K562 (cell line): ENCODE measurements around the gene ZP1. TPM values are rescaled to one million over a fixed set of nuclear protein-coding genes. Genes with fewer than 3 reads are reported as not detected.
A peak's percentile ranks its signal among the peaks of the same experiment; 100 is the strongest.

Experiments
- BRD9 ChIP-seq: fragments of 450-650 bp; IDR thresholded peaks from 2 replicates; pipeline ENCODE4 v1.6.1; 2018; ENCODE audit warnings: low read depth; ENCODE audit not compliant: partially characterized antibody
- CBFA2T3 ChIP-seq: fragments of 450-650 bp; IDR thresholded peaks from 2 replicates; pipeline ENCODE4 v1.6.1; 2017
- CEBPG ChIP-seq, 3 experiments: fragments of 200-800 bp in 1 of 3; sonication (Bioruptor generic) in 1 of 3; sonication (generic) in 1 of 3; formaldehyde crosslinking in 1 of 3; IDR thresholded peaks in 2 of 3; conservative IDR thresholded peaks in 1 of 3; 2 replicates each; pipeline versions ENCODE4 v1.6.1 to v1.8.0; 2016 to 2022; ENCODE audit warnings: missing compliant biosample characterization in 2 of 3, missing genetic modification characterization in 2 of 3, mild to moderate bottlenecking in 1 of 3, missing genetic modification reagents in 1 of 3
- E2F1 ChIP-seq: sonication (generic); formaldehyde crosslinking; IDR thresholded peaks from 2 replicates; pipeline ENCODE4 v1.8.1; 2023; ENCODE audit warnings: mild to moderate bottlenecking, missing genetic modification reagents, moderate library complexity
- EP300 ChIP-seq: IDR thresholded peaks from 2 replicates; pipeline ENCODE4 v1.6.1; 2012; ENCODE audit warnings: low read length, improper control_type of control experiment
- FOS ChIP-seq: IDR thresholded peaks from 3 replicates; pipeline ENCODE4 v1.6.1; 2011; ENCODE audit not compliant: insufficient read length; ENCODE audit errors: extremely low read depth
- HDAC2 ChIP-seq: fragments of 450-650 bp; IDR thresholded peaks from 2 replicates; pipeline ENCODE4 v1.6.1; 2016; ENCODE audit warnings: mild to moderate bottlenecking
- HES1 ChIP-seq: fragments of 450-650 bp; IDR thresholded peaks from 2 replicates; pipeline ENCODE4 v1.6.1; 2016; ENCODE audit warnings: low read depth, mild to moderate bottlenecking, moderate library complexity
- HMBOX1 ChIP-seq: sonication (generic); IDR thresholded peaks from 2 replicates; pipeline ENCODE4 v1.6.1; 2016
- KHSRP ChIP-seq: fragments of 450-650 bp; IDR thresholded peaks from 2 replicates; pipeline ENCODE4 v1.6.1; 2017
- NBN ChIP-seq: fragments of 450-650 bp; IDR thresholded peaks from 2 replicates; pipeline ENCODE4 v1.6.1; 2016; ENCODE audit warnings: low read depth, mild to moderate bottlenecking
- NFE2 ChIP-seq: IDR thresholded peaks from 2 replicates; pipeline ENCODE4 v1.6.1; 2014; ENCODE audit warnings: antibody characterized with exemption, low read depth
- SOX6 ChIP-seq: fragments of 450-650 bp; IDR thresholded peaks from 2 replicates; pipeline ENCODE4 v1.6.1; 2014; ENCODE audit warnings: mild to moderate bottlenecking
- ZNF143 ChIP-seq: sonication (generic); formaldehyde crosslinking; IDR thresholded peaks from 2 replicates; pipeline ENCODE4 v1.9.0; 2022; ENCODE audit warnings: mild to moderate bottlenecking, missing genetic modification reagents
- ZNF583 ChIP-seq: fragments of 250-450 bp; sonication (Bioruptor Pico); IDR thresholded peaks from 2 replicates; pipeline ENCODE4 v1.4.0; 2020
- ZNF785 ChIP-seq: fragments of 250-450 bp; sonication (Bioruptor Pico); IDR thresholded peaks from 2 replicates; pipeline ENCODE4 v1.4.0; 2020; ENCODE audit warnings: mild to moderate bottlenecking
- polyA plus RNA-seq, 8 experiments: library from polyadenylated mRNA; depleted of rRNA in 4 of 8; stranded (reverse) in 5 of 8; unstranded in 3 of 8; fragments of >200 nt; fragmentation: Nextera tagmentation in 2 of 8; fragmentation: Illumina TruSeq in 1 of 8; extraction: Ambion mirVana in 2 of 8; extraction: Trizol in 1 of 8; gene quantifications; 2 replicates each; pipeline versions ENCODE4 v1.2.1 to v1.2.3, GENCODE V29; 2011 to 2014; ENCODE audit warnings: inconsistent platforms in 1 of 8, missing spikeins in 1 of 8
- total RNA-seq, 7 experiments: library from RNA; depleted of rRNA in 6 of 7; stranded (reverse); fragments of >200 nt in 6 of 7; fragmentation: Illumina TruSeq in 2 of 7; extraction: Trizol in 2 of 7; gene quantifications; 2 replicates each; pipeline versions ENCODE4 v1.2.1 to v1.2.3, GENCODE V29; 2011 to 2021; ENCODE audit warnings: low replicate concordance in 1 of 7
- TF ChIP-seq, protein P1 (sequence below): fragments of 450-650 bp; IDR thresholded peaks from 2 replicates; pipeline ENCODE4 v1.6.1; 2016; ENCODE audit warnings: borderline replicate concordance
- TF ChIP-seq, protein P2 (sequence below), 3 experiments: fragments of 200-800 bp in 1 of 3; fragments of 250-450 bp in 1 of 3; fragments of 450-650 bp in 1 of 3; sonication (Bioruptor Pico) in 1 of 3; sonication (Bioruptor generic) in 1 of 3; formaldehyde crosslinking in 1 of 3; IDR thresholded peaks; 2 replicates each; pipeline versions ENCODE4 v1.6.1 to v1.8.0; 2016 to 2022; ENCODE audit warnings: mild to moderate bottlenecking in 2 of 3, missing genetic modification characterization in 2 of 3, missing compliant biosample characterization in 1 of 3, moderate library complexity in 1 of 3

Gene ZP1
- total and polyA plus RNA-seq, 9 of the 15 experiments (the other 6 are each of a cell fraction or from before 2014, with no cell fraction given) = 0.11 to 0.15 TPM; not detected in 7

DNA sequence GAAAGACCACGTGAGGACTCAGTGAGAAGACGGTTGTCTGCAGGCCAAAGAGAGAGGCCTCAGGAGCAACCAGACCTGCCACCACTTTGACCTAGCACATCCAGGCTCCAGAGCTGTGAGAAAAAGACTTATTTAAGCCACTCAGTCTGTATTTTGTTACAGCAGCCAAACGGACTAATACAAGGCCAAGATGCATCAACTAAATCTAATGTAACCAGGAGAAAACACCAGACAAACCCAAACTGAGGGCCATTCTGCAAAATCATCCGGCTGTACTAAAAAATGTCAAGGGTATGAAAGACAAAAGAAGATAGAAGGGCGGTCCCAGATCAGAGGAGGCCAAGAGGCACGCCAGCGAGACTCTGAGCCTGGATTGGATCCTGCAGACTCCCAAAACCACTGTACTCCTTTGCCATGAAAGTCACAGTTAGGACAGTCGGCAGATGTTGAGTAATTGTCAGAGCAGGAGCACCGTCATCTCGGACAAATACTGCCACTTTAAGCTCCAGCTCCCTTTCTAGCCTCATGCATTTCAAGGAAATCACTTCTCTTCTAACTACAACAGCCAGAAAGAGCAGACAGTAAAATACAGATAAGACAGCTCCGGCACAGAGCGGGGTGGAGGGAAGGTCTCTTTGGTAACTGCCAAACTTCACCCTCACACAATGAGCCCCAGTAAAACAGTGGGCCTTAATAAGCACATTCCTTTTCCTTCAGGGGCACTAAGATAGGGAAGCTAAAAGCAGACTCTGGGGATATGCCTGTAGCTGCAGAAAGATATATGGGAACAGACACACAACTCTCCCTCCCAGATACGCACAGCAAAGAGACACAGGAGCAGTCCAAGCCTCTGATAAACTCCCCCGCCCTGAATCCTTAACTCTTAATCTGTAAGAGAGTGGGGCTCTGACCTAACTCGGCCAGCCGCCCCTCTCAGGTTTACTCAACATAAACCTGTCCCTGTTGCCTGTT is 3.5 kb upstream of the ZP1 start (continued):
- TF ChIP-seq, protein P1, sequence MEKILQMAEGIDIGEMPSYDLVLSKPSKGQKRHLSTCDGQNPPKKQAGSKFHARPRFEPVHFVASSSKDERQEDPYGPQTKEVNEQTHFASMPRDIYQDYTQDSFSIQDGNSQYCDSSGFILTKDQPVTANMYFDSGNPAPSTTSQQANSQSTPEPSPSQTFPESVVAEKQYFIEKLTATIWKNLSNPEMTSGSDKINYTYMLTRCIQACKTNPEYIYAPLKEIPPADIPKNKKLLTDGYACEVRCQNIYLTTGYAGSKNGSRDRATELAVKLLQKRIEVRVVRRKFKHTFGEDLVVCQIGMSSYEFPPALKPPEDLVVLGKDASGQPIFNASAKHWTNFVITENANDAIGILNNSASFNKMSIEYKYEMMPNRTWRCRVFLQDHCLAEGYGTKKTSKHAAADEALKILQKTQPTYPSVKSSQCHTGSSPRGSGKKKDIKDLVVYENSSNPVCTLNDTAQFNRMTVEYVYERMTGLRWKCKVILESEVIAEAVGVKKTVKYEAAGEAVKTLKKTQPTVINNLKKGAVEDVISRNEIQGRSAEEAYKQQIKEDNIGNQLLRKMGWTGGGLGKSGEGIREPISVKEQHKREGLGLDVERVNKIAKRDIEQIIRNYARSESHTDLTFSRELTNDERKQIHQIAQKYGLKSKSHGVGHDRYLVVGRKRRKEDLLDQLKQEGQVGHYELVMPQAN = no peak
- 0 out of 2 replicates have a peak, but pooled peaks have one; percentile 31 for TF ChIP-seq NBN
- TF ChIP-seq HES1 = no peak
- TF ChIP-seq SOX6 = peak; percentile 42; the same call in 1 of the 2 replicates
- TF ChIP-seq BRD9 = peak; percentile 74
- TF ChIP-seq HMBOX1 = no peak
- TF ChIP-seq KHSRP = no peak
- no peak for TF ChIP-seq NFE2
- peak; percentile 92 for TF ChIP-seq CBFA2T3
- peak; percentile 29; the same call in 1 of the 2 replicates for TF ChIP-seq EP300
- TF ChIP-seq, protein P2, sequence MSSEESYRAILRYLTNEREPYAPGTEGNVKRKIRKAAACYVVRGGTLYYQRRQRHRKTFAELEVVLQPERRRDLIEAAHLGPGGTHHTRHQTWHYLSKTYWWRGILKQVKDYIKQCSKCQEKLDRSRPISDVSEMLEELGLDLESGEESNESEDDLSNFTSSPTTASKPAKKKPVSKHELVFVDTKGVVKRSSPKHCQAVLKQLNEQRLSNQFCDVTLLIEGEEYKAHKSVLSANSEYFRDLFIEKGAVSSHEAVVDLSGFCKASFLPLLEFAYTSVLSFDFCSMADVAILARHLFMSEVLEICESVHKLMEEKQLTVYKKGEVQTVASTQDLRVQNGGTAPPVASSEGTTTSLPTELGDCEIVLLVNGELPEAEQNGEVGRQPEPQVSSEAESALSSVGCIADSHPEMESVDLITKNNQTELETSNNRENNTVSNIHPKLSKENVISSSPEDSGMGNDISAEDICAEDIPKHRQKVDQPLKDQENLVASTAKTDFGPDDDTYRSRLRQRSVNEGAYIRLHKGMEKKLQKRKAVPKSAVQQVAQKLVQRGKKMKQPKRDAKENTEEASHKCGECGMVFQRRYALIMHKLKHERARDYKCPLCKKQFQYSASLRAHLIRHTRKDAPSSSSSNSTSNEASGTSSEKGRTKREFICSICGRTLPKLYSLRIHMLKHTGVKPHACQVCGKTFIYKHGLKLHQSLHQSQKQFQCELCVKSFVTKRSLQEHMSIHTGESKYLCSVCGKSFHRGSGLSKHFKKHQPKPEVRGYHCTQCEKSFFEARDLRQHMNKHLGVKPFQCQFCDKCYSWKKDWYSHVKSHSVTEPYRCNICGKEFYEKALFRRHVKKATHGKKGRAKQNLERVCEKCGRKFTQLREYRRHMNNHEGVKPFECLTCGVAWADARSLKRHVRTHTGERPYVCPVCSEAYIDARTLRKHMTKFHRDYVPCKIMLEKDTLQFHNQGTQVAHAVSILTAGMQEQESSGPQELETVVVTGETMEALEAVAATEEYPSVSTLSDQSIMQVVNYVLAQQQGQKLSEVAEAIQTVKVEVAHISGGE (CRISPR knock-in tag; IDR thresholded peaks at IDR 0.05) = no peak
- TF ChIP-seq FOS = no peak
- no peak for TF ChIP-seq ZNF583 (CRISPR knock-in tag)
- TF ChIP-seq HDAC2 = peak; percentile 79
- TF ChIP-seq CEBPG (CRISPR knock-in tag; IDR thresholded peaks at IDR 0.05) = no peak
- TF ChIP-seq CEBPG (tag; conservative IDR thresholded peaks at IDR 0.05 in 1 of 2, IDR thresholded peaks at IDR 0.05 in 1 of 2) = peak in 1 of 2 experiments; percentile 27; a peak in 1 of 4 replicates
- no peak for TF ChIP-seq ZNF785 (CRISPR knock-in tag)
- TF ChIP-seq E2F1 (CRISPR knock-in tag) = no peak
- TF ChIP-seq ZNF143 (CRISPR knock-in tag) = no peak
